ENCODE data around the gene H2AZ1. TPM values are rescaled to one million over a fixed set of nuclear protein-coding genes. Genes with fewer than 3 reads are reported as not detected.

The H2AZ1 gene
- 169 to 452 TPM (median 419 TPM) in 3 replicates for polyA plus RNA-seq
- polyA plus RNA-seq (2011; ENCODE audit: low read depth): 320 TPM
- polyA plus RNA-seq (2011; cell fraction: cytosol; rRNA removed): 194 and 267 TPM in 2 replicates
- polyA plus RNA-seq (2011; cell fraction: nucleus; rRNA removed): 77.8 and 102 TPM in 2 replicates
- 252 and 432 TPM in 2 replicates for polyA plus RNA-seq (2012; ENCODE audit: low replicate concordance)
- 40.0 to 225 TPM (median 97.8 TPM) in 3 replicates for polyA minus RNA-seq
- 110 TPM for polyA minus RNA-seq (2011; cell fraction: cytosol; rRNA and poly(A)+ RNA removed)
- 22.7 and 27.8 TPM in 2 replicates for polyA minus RNA-seq (2011; cell fraction: nucleus; rRNA and poly(A)+ RNA removed)

- H3K27ac ChIP-seq (ENCODE audit: control insufficient read depth, insufficient read depth, low read length): peak within 1 kb of the TSS; percentile 87
- DNase-seq (ENCODE audit: low read depth, low spot score) (peak; percentile 89), FAIRE-seq (peak; percentile 56)
- H2AFZ ChIP-seq (ENCODE audit: control insufficient read depth, low read length): peak within 1 kb of the TSS; percentile 85
- H3K4me3 ChIP-seq (ENCODE audit: control insufficient read depth in 2 of 3, extremely low read depth in 1 of 3, insufficient read depth in 2 of 3, low read depth in 1 of 3, low read length in 3 of 3): peak within 1 kb of the TSS; percentile 80 to 95 (median 85)
- H3K9me3 ChIP-seq (ENCODE audit: control insufficient read depth, low read depth, low read length): no peaks in the 10 kb centered on the region
- no peaks in the 10 kb centered on the region for H3K27me3 ChIP-seq (ENCODE audit: control insufficient read depth, extremely low read depth, insufficient read depth, low read length)
- dilution Hi-C loops (cut with MboI; ENCODE audit: extremely low pct_ligation_motif_present, low sequenced_read_pairs): no loop called here
- H3K9ac ChIP-seq (ENCODE audit: control insufficient read depth, extremely low read depth, insufficient read depth, low read length): peak within 1 kb of the TSS; percentile 91
- no peaks in the 10 kb centered on the region for H3K9me1 ChIP-seq (ENCODE audit: control insufficient read depth, extremely low read depth, insufficient read depth, low read length)
- peak within 1 kb of the TSS; percentile 99 for H3K4me2 ChIP-seq (ENCODE audit: control insufficient read depth, extremely low read depth, insufficient read depth, low read depth, low read length)
- peaks cover 29% of the 10 kb centered on the region for H3K4me1 ChIP-seq (ENCODE audit: control insufficient read depth, extremely low read depth, insufficient read depth, low read length)
- TF ChIP-seq, protein P1, sequence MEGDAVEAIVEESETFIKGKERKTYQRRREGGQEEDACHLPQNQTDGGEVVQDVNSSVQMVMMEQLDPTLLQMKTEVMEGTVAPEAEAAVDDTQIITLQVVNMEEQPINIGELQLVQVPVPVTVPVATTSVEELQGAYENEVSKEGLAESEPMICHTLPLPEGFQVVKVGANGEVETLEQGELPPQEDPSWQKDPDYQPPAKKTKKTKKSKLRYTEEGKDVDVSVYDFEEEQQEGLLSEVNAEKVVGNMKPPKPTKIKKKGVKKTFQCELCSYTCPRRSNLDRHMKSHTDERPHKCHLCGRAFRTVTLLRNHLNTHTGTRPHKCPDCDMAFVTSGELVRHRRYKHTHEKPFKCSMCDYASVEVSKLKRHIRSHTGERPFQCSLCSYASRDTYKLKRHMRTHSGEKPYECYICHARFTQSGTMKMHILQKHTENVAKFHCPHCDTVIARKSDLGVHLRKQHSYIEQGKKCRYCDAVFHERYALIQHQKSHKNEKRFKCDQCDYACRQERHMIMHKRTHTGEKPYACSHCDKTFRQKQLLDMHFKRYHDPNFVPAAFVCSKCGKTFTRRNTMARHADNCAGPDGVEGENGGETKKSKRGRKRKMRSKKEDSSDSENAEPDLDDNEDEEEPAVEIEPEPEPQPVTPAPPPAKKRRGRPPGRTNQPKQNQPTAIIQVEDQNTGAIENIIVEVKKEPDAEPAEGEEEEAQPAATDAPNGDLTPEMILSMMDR (optimal IDR thresholded peaks at IDR 0.05 in 1 of 3, IDR thresholded peaks at IDR 0.05 in 1 of 3, conservative IDR thresholded peaks at IDR 0.05 in 1 of 3; ENCODE audit: extremely low read depth in 1 of 3, insufficient read depth in 2 of 3, low read length in 3 of 3): peak in 1 of 3 experiments; percentile 22
- TF ChIP-seq EZH2 (IDR thresholded peaks at IDR 0.05; ENCODE audit: low read length): no peak
- H3K36me3 ChIP-seq (ENCODE audit: control insufficient read depth in 2 of 2, extremely low read depth in 1 of 2, insufficient read depth in 2 of 2, low read length in 2 of 2): peaks cover 1 to 16% of the 10 kb centered on the region in 2 experiments
- H4K20me1 ChIP-seq (ENCODE audit: control insufficient read depth, extremely low read depth, insufficient read depth, low read length): peaks cover 3% of the 10 kb centered on the region
- H3K79me2 ChIP-seq (ENCODE audit: control insufficient read depth, insufficient read depth, low read length): peaks cover 32% of the 10 kb centered on the region
Observed at GRCh38 chr4:99949999-99950912, at the start of gene H2AZ1. Gene H2AZ1, minus strand, starts transcription at chr4:99950275. Its CDS starts 105 bp downstream, at chr4:99950170.

GRCh38 chr4:99998062-99998867, 48.2 kb upstream of the H2AZ1 start:
- peak; percentile 59 for FAIRE-seq
- H3K4me2 ChIP-seq (ENCODE audit: control insufficient read depth, extremely low read depth, insufficient read depth, low read depth, low read length): peak overlapping the region; percentile 1
- TF ChIP-seq, protein P1 (optimal IDR thresholded peaks at IDR 0.05 in 1 of 3, IDR thresholded peaks at IDR 0.05 in 1 of 3, conservative IDR thresholded peaks at IDR 0.05 in 1 of 3; ENCODE audit: extremely low read depth in 1 of 3, insufficient read depth in 2 of 3, low read length in 3 of 3): peak in 2 of 3 experiments; percentile 18 to 30
- TF ChIP-seq EZH2 (IDR thresholded peaks at IDR 0.05; ENCODE audit: low read length): no peak

More at GRCh38 chr4:99998062-99998867, 48.2 kb upstream of the H2AZ1 start:
- Histone ChIP-seq H3K4me1 (ENCODE audit: control insufficient read depth, extremely low read depth, insufficient read depth, low read length) (peaks cover 13% of the 10 kb centered on the region), H2AFZ (ENCODE audit: control insufficient read depth, low read length) (no peak overlapping the region), H4K20me1 (ENCODE audit: control insufficient read depth, extremely low read depth, insufficient read depth, low read length) (no peaks in the 10 kb centered on the region), H3K27ac (ENCODE audit: control insufficient read depth, insufficient read depth, low read length) (peak overlapping the region; percentile 45), H3K9ac (ENCODE audit: control insufficient read depth, extremely low read depth, insufficient read depth, low read length) (no peak overlapping the region), H3K9me3 (ENCODE audit: control insufficient read depth, low read depth, low read length) (no peaks in the 10 kb centered on the region), H3K27me3 (ENCODE audit: control insufficient read depth, extremely low read depth, insufficient read depth, low read length) (no peaks in the 10 kb centered on the region), H3K4me3 (ENCODE audit: control insufficient read depth in 2 of 3, extremely low read depth in 1 of 3, insufficient read depth in 2 of 3, low read depth in 1 of 3, low read length in 3 of 3) (no peak overlapping the region), H3K79me2 (ENCODE audit: control insufficient read depth, insufficient read depth, low read length) (no peaks in the 10 kb centered on the region), H3K36me3 (ENCODE audit: control insufficient read depth in 2 of 2, extremely low read depth in 1 of 2, insufficient read depth in 2 of 2, low read length in 2 of 2) (no peaks in the 10 kb centered on the region), H3K9me1 (ENCODE audit: control insufficient read depth, extremely low read depth, insufficient read depth, low read length) (no peaks in the 10 kb centered on the region)
- no peak for DNase-seq (ENCODE audit: low read depth, low spot score)
- dilution Hi-C loops (cut with MboI; ENCODE audit: extremely low pct_ligation_motif_present, low sequenced_read_pairs): no loop called here

Measured in keratinocyte (primary cell).